Smooth muscle cell (in vitro differentiated cells): ENCODE data around the gene ZNF385D. TPM values are rescaled to one million over a fixed set of nuclear protein-coding genes. Genes with fewer than 3 reads are reported as not detected.

ENCODE experiments used
- DNase-seq: peaks from one replicate; lab custom pipeline; 2025; ENCODE audit not compliant: unreplicated experiment; lab: John Stamatoyannopoulos, UW
- H2AFZ ChIP-seq: fragments of 200-600 bp; sonication (generic); 2 replicates; pipeline ENCODE4 v1.6.0; 2016; ENCODE audit warnings: antibody characterized with exemption, low read depth, mild to moderate bottlenecking
- H3F3A ChIP-seq: fragments of 200-600 bp; sonication (generic); 2 replicates; pipeline ENCODE4 v1.6.0; 2017; ENCODE audit warnings: antibody characterized with exemption, low read depth
- H3K27ac ChIP-seq: fragments of 200-600 bp; sonication (generic); 2 replicates; pipeline ENCODE4 v1.5.1; 2016; ENCODE audit warnings: low read depth, mild to moderate bottlenecking
- H3K27me3 ChIP-seq: fragments of 200-600 bp; sonication (generic); 2 replicates; pipeline ENCODE4 v1.6.1; 2016; ENCODE audit warnings: low read depth, mild to moderate bottlenecking
- H3K36me3 ChIP-seq: fragments of 200-600 bp; sonication (generic); 2 replicates; pipeline ENCODE4 v1.5.1; 2016; ENCODE audit warnings: low read depth
- H3K4me1 ChIP-seq: fragments of 200-600 bp; sonication (generic); 2 replicates; pipeline ENCODE4 v1.5.1; 2016; ENCODE audit warnings: low read depth
- H3K4me2 ChIP-seq: fragments of 200-600 bp; sonication (generic); 2 replicates; pipeline ENCODE4 v1.6.0; 2016; ENCODE audit warnings: mild to moderate bottlenecking
- H3K4me3 ChIP-seq: fragments of 200-600 bp; sonication (generic); 2 replicates; pipeline ENCODE4 v1.5.1; 2016; ENCODE audit warnings: mild to moderate bottlenecking
- H3K79me2 ChIP-seq: fragments of 200-600 bp; sonication (generic); 2 replicates; pipeline ENCODE4 v1.6.0; 2016; ENCODE audit warnings: low read depth, mild to moderate bottlenecking
- H3K9ac ChIP-seq: fragments of 200-600 bp; sonication (generic); 2 replicates; pipeline ENCODE4 v1.6.0; 2016; ENCODE audit warnings: low read depth
- H3K9me3 ChIP-seq: fragments of 200-600 bp; sonication (generic); replicated peaks from 2 replicates; pipeline ENCODE4 v1.5.1; 2016; ENCODE audit warnings: low read depth
- H4K20me1 ChIP-seq: fragments of 200-600 bp; sonication (generic); 2 replicates; pipeline ENCODE4 v1.6.0; 2016; ENCODE audit warnings: low read depth
- WGBS: methylation state at CpG from one replicate; pipeline ENCODE4 v1.1.7; 2016; ENCODE audit warnings: low lambda C conversion rate; 5-methylcytosine and 5-hydroxymethylcytosine counted together
- polyA plus RNA-seq: library from polyadenylated mRNA; unstranded; fragments of >200 nt; fragmentation: Nextera tagmentation; extraction: Ambion mirVana; gene quantifications from 2 replicates; pipeline ENCODE4 v1.2.1, GENCODE V29; 2016
- total RNA-seq: library from RNA; depleted of rRNA; stranded (reverse); fragments of >200 nt; gene quantifications from 2 replicates; pipeline ENCODE4 v1.2.3, GENCODE V29; 2014
- TF ChIP-seq, protein P1 (sequence below): fragments of 200-600 bp; sonication (generic); IDR thresholded peaks from 2 replicates; pipeline ENCODE4 v1.5.1; 2017; ENCODE audit warnings: borderline replicate concordance, mild to moderate bottlenecking, antibody characterized with exemption; ENCODE audit not compliant: insufficient read depth, poor library complexity, severe bottlenecking

ZNF385D gene
- total and polyA plus RNA-seq, 2 experiments from 2014 or later = 0.13 to 2.4 TPM

- TF ChIP-seq, protein P1, sequence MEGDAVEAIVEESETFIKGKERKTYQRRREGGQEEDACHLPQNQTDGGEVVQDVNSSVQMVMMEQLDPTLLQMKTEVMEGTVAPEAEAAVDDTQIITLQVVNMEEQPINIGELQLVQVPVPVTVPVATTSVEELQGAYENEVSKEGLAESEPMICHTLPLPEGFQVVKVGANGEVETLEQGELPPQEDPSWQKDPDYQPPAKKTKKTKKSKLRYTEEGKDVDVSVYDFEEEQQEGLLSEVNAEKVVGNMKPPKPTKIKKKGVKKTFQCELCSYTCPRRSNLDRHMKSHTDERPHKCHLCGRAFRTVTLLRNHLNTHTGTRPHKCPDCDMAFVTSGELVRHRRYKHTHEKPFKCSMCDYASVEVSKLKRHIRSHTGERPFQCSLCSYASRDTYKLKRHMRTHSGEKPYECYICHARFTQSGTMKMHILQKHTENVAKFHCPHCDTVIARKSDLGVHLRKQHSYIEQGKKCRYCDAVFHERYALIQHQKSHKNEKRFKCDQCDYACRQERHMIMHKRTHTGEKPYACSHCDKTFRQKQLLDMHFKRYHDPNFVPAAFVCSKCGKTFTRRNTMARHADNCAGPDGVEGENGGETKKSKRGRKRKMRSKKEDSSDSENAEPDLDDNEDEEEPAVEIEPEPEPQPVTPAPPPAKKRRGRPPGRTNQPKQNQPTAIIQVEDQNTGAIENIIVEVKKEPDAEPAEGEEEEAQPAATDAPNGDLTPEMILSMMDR = no peak
- Histone ChIP-seq H3K4me3 (no peak overlapping the region), H3K9me3 (no peaks in the 10 kb centered on the region), H3K4me2 (no peak overlapping the region), H3K27me3 (peaks cover 7% of the 10 kb centered on the region), H4K20me1 (no peaks in the 10 kb centered on the region), H3K9ac (no peak overlapping the region), H3F3A (no peaks in the 10 kb centered on the region), H3K36me3 (no peaks in the 10 kb centered on the region), H3K79me2 (no peaks in the 10 kb centered on the region), H3K27ac (no peak overlapping the region), H2AFZ (no peak overlapping the region), H3K4me1 (peaks cover 4% of the 10 kb centered on the region)
- no peak for DNase-seq
- WGBS = 90% methylated on average over 1 of the region's 1 CpG
These were observed 3.8 kb upstream of the ZNF385D start for GRCh38 chr3:21754839-21755238.

DNA sequence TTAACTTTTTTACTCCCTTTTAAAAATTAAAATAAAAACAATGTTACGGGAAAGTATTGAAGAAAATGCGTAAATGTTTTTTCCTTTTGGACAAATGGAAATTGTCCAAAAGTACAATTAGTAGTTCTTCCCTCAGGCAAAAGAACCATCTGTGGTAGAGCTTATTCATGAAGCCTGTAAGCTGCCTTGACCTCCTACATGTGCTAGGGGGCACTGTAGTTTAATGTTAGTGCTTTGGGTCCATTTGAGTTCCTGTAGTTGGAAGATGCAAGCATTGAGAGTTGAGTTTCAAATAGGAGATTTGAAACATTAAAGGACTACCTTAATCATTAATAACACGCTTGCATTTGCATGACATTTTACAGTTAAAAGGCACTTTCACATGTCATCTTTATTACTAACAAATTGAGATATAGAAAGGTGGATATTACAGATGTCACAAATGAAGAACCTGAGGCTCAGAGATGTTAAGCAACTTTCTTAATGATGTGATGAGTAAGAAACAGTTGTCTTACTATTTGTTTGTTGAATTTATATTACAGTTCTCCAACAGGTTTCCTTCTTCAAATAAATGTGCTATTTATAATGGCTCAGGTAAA lies 1.8 kb upstream of the ZNF385D start:
- Histone ChIP-seq H3K4me1 (peaks cover 7% of the 10 kb centered on the region), H3K79me2 (no peaks in the 10 kb centered on the region), H2AFZ (no peak overlapping the region), H4K20me1 (no peaks in the 10 kb centered on the region), H3K36me3 (no peaks in the 10 kb centered on the region), H3K27ac (no peak overlapping the region), H3K27me3 (peaks cover 21% of the 10 kb centered on the region), H3K9ac (no peak overlapping the region), H3K4me2 (no peak overlapping the region), H3K4me3 (no peak overlapping the region), H3F3A (no peaks in the 10 kb centered on the region), H3K9me3 (no peaks in the 10 kb centered on the region)
- WGBS = 11% methylated on average over 3 of the region's 3 CpGs
- no peak for DNase-seq
- TF ChIP-seq, protein P1 = peak; percentile 60

DNA sequence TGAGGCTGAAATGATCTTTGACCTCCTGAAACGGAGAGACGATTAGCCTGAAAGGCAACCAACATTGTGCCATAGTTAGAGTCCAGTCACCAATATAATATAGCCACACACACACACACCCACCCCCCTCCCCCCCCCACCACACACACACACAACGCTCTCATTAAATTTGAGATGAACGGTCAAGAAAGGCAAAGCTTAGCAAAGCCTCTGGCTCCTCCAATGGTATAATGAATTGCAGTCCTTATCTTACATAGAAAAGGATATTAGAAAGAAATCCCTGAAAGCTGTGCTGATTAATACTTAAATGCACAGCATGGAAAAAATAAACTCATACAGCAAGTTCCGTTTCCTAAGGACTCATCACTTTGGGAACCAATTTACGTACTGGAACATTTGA lies 876 bp upstream of the ZNF385D start:
- no peaks in the 10 kb centered on the region for H3F3A ChIP-seq
- H3K4me2 ChIP-seq = peak overlapping the region; percentile 89
- no peaks in the 10 kb centered on the region for H3K9me3 ChIP-seq
- TF ChIP-seq, protein P1 = no peak
- no peak overlapping the region for H3K4me3 ChIP-seq
- no peak for DNase-seq
- no peak overlapping the region for H2AFZ ChIP-seq
- no peak overlapping the region for H3K27ac ChIP-seq
- H3K9ac ChIP-seq = no peak overlapping the region
- H3K4me1 ChIP-seq = peaks cover 7% of the 10 kb centered on the region
- no peaks in the 10 kb centered on the region for H3K79me2 ChIP-seq
- H4K20me1 ChIP-seq = no peaks in the 10 kb centered on the region
- no peaks in the 10 kb centered on the region for H3K36me3 ChIP-seq
- peaks cover 21% of the 10 kb centered on the region for H3K27me3 ChIP-seq
- 37% methylated on average over 6 of the region's 6 CpGs for WGBS

- DNase-seq = no peak
- Histone ChIP-seq H2AFZ (peak overlapping the region; percentile 85), H3K4me2 (peak overlapping the region; percentile 89), H3K36me3 (no peaks in the 10 kb centered on the region), H3K79me2 (no peaks in the 10 kb centered on the region), H3K9me3 (no peaks in the 10 kb centered on the region), H3K4me1 (peaks cover 7% of the 10 kb centered on the region), H3F3A (no peaks in the 10 kb centered on the region), H4K20me1 (no peaks in the 10 kb centered on the region), H3K9ac (no peak overlapping the region), H3K4me3 (peak overlapping the region; percentile 48), H3K27ac (no peak overlapping the region), H3K27me3 (peaks cover 37% of the 10 kb centered on the region)
- TF ChIP-seq, protein P1 = no peak
- WGBS = 38% methylated on average over 8 of the region's 8 CpGs
These were observed 822 bp downstream of the ZNF385D start for GRCh38 chr3:21750080-21750696.
